GM19467 (cell line): ENCODE measurements around the gene BICRAL.
A peak's percentile ranks its signal among the peaks of the same experiment; 100 is the strongest.
"Not testable (repeated sequence)": the region's sequence is repeated elsewhere in the genome, so short reads cannot be mapped to it uniquely, and the experiment has no call there.

ENCODE experiments used
- ATAC-seq: cut with Tn5 transposase; IDR thresholded peaks from one replicate; pipeline ENCODE4 v1.9.1; 2021; ENCODE audit warnings: mild to moderate bottlenecking, moderate library complexity; ENCODE audit not compliant: unreplicated experiment

The BICRAL gene, protein sequence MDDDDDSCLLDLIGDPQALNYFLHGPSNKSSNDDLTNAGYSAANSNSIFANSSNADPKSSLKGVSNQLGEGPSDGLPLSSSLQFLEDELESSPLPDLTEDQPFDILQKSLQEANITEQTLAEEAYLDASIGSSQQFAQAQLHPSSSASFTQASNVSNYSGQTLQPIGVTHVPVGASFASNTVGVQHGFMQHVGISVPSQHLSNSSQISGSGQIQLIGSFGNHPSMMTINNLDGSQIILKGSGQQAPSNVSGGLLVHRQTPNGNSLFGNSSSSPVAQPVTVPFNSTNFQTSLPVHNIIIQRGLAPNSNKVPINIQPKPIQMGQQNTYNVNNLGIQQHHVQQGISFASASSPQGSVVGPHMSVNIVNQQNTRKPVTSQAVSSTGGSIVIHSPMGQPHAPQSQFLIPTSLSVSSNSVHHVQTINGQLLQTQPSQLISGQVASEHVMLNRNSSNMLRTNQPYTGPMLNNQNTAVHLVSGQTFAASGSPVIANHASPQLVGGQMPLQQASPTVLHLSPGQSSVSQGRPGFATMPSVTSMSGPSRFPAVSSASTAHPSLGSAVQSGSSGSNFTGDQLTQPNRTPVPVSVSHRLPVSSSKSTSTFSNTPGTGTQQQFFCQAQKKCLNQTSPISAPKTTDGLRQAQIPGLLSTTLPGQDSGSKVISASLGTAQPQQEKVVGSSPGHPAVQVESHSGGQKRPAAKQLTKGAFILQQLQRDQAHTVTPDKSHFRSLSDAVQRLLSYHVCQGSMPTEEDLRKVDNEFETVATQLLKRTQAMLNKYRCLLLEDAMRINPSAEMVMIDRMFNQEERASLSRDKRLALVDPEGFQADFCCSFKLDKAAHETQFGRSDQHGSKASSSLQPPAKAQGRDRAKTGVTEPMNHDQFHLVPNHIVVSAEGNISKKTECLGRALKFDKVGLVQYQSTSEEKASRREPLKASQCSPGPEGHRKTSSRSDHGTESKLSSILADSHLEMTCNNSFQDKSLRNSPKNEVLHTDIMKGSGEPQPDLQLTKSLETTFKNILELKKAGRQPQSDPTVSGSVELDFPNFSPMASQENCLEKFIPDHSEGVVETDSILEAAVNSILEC

DNA sequence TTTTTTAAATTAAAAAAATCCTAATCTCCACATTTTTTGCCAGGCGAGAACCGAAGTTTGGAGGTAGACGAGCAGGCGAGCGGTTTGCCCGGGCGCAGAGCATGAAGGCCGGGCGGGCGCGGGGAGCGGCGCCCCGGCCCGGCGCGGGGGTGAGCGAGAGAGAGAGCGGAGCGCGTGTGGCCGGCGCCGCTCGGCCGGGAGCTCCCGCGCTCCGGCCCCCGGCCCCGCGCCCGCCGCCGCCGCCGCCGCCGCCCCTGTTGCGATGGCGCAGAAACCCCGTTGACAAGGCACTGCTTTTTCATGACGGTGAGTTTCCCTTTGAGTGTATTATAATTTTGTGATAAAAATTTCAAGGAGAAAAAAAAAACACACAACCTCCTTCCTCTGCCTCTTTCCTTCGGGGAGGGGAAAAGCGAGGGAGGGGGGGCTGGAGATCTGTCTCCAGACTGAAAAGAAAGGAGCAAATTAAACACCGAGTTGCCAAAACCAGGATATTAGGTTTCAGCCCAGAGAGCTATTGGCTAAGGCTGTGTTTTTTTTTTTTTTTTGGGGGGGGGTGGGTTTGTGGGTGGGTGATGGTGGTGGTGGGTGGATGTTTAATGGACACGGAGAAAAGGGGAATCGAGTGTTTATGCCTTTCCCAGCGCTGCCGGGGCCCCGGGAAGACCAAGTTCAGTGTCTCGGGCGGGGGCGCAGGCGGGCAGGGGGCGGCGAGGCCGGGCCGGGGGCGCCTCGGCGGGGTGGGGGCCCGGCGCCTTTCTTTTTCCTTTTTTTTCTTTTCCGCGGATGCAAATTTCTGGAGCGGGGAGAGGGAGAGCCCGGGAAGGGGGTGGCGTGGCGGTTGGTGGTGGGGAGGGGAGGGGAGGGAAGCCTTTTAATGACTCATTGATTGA lies at the start of gene BICRAL:
BICRAL (plus strand) TSS at position 257 of the 893 bp plus-strand sequence. CDS start 39,971 bp downstream, outside the sequence.
- no peak for ATAC-seq

DNA sequence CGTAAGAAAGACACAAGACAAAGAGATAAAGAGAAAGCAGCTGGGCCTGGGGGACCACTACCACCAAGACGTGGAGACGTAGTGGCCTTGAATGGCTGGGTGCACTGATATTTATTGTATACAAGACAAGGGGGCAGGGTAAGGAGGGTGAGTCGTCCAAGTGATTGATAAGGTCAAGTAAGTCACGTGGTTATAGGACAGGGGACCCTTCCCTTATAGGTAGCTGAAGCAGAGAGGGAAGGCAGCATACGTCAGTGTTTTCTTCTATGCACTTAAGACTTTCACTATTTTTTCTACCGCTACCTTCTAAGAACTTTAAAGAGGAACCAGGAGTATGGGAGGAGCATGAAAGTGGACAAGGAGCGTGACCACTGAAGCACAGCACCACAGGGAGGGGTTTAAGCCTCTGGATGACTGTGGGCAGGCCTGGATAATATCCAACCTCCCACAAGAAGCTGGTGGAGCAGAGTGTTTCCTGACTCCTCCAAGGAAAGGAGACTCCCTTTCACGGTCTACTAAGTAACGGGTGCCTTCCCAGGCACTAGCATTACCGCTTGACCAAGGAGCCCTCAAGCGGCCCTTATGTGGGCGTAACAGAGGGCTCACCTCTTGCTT lies 47.9 kb upstream of the BICRAL start:
- not testable (repeated sequence) for ATAC-seq

DNA sequence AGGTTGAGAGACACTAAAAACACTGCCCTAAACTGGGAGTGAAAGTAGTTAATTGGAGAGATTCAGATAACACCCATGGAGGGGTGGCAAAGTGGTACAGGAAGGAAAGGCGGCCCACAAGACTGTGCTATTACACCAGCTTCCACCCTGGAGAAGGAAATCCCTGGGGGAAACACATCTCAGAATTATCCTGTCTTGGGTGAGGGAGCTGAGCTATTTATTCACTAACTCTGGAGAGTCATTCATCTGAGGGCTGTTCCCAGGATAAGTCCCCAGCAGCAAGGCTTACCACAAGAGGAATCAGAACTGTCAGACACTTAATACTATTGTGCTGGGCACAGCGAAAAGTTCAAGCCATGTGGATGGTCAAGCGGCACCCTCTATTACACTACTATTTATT lies 45.9 kb upstream of the BICRAL start:
- no peak for ATAC-seq

DNA sequence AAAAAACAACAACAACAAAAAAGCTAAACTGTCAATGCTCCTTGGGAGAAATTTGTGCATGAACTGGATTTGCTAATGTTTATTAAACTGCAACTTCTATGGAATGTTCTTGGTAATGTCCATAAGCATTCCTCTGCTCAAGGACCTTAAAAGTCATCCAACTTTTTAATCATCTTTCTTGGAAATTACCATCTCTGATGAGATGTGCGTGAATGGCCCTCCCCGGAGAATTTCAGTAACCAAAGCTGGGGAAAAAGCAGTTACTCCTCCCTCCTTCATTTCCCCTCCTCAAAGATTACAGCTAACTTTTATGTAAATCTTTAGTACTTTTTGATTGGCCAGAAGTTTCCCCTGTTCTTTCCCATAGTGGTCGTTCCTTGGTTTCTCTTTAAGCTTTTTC lies 41.1 kb upstream of the BICRAL start:
- ATAC-seq = no peak

DNA sequence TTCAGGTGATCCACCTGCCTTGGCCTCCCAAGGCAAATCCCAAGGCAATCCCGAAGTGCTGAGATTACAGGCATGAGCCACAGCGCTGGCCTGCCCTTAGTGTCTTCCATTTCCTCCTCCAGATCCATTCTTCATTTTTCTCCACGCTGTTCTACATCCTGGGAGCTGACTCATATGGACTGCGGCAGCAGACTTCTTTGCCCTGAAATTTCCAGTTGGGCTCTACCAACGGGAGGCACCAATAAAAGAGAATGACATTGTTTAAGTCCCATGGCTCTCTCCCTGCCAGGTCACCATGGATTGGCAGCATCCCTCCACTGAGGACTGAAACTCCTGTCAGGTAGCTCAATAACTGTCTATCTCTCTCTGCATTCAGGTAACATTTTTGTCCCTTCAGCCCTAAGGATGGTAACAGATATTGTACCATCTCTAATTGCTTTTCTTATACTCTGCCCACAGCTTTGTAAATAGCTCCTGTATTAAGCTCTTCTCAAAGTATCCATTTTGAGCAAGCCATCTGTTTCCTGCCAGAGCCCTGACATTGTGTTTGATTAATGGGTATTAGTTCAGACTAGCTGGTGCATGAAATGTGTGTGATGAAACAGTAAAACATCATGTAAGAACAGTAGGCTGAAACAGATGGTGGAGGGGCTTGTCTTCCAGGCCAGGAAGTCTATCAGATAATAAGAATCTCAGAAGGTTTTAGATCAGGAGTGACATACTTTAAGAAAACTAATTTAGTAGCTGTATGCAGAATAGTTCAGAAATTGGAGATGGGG lies 39.5 kb upstream of the BICRAL start:
- no peak for ATAC-seq

DNA sequence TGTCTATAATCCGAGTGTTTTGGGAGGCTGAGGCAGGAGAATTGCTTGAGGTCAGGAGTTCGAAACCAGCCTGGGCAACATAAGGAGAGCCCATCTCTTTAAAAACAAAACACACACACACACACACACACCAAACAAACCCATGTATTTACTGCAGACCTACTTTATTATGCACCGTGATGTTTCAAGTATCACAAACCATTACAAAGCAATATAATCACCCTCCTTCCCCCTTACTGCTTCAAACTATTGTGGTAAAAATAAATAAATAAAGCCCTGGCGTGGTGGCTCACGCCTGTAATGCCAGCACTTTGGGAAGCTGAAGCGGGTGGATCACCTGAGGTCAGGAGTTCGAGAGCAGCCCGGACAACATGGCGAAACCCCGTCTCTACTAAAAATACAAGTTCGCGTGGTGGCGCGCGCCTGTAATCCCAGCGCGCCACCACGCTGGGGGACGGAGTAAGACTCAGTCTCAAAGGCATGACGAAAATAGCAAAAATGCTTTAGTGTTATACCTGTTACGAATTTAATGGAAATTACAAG lies 37.4 kb upstream of the BICRAL start:
- no peak for ATAC-seq

DNA sequence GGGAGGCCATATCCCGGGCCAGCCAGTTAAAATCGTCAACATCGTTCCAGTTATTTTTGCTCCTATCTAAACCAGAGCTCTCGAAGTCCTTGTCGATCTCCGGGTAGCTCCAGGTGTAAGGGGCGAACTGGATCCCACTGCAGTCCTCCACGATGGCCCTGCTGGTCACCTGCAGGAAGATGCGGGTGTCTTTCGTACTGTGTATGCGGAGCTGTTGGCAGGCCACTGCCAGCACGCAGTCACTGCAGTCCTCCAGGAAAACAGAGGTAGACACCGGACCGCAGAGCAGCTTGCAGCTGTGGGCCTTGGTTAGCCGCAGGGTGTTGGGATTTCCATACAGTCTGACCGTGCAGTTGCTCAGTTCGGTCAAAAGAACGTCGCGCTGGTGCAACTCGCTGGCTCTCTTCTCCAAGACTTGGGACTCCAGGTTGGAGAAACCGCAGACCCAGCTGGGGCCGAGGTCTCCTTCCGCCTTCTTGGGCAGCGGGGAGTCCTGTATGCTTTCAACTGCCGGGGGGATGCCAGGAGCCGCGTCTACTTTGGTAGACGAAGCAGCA lies 36.7 kb upstream of the BICRAL start:
- ATAC-seq = no peak

DNA sequence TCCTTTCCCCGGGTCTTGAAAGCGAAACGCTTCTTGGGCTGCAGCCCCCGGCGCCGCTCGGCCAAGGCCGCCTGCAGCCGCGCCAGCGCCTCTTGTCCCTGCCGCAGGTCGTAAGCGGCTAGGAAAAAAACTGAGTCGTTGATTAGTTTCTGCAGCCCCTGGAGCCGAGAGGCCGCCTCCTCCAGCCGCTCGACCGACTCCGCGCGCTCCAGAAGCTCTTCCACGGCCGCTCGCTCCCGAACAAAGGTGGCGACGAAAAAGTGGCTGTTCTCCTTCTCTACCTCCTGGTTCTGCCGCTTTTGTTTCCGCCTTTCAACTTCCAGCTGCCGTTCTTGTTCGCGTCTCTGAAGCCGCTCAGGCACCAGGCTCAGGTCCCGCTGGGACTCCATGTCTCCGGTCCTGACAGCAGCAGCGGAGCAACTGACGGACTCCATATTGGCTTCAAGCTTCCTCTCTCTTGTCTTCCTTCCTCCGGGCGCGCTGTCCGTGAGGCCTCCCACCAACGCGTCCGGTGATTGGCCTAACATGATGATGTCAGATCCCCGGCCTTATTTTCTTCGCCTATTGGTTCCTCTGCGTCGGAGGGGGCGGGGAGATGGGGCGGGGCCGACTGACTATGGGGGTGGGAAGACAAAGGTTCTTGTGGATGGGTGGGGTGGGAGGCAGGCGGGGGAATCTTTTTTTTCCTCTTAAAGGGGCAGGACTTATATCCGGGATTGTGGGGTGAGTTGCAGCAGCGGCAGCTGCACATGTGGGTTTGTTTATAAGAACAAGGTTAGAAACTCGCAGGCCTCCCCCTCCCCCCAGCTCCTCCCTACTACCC lies 36.0 kb upstream of the BICRAL start, which contains the start of gene TBCC:
TBCC (minus strand) TSS at position 464 of the 823 bp plus-strand sequence; CDS start at position 434, 30 bp downstream.
- peak; percentile 69 for ATAC-seq

DNA sequence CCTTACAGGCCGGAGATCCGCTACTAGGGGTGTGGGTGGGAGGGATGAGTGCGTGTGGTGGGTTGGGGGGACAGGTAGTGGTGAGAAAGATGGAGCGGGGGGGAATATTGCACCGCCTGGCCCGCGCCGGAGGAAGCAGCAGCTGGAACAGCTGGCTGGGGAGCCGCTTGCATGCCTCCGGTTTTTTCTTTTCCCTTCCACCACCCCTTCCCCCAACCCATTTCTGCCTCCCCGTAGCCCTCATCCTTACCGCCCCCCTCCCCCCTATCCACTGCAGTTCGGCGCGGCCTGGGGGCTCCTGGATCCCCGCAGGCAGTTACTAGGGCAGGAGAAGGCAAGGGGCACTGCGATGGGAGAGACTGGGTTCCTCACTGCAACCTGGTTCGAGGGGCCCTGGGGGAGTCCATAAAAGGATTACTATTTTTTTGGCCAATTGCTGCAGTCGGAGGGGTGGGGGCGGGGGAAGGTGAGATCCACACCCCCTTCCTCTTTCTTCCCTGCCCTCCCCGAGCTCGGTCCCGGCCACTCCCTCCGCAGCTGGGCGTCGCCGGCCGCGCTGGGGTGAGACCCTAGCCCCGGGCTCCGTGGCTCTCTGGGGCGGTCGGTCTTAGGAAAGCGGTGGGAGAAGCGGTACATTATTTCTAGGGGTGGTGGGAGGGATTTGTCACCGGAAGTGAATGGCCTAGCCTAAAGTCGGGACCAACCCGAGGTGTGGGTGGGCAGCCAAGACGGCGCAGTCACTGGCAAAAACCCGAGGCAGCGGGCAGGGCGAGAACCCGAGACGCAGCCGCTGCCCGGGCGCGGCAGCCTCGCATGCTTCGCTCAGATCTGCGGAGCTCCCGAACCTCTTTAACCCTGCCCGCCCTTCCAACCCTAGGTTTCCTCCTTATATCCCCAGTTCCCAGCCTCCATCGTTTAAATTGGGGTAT lies 35.1 kb upstream of the BICRAL start:
- peak; percentile 36 for ATAC-seq

DNA sequence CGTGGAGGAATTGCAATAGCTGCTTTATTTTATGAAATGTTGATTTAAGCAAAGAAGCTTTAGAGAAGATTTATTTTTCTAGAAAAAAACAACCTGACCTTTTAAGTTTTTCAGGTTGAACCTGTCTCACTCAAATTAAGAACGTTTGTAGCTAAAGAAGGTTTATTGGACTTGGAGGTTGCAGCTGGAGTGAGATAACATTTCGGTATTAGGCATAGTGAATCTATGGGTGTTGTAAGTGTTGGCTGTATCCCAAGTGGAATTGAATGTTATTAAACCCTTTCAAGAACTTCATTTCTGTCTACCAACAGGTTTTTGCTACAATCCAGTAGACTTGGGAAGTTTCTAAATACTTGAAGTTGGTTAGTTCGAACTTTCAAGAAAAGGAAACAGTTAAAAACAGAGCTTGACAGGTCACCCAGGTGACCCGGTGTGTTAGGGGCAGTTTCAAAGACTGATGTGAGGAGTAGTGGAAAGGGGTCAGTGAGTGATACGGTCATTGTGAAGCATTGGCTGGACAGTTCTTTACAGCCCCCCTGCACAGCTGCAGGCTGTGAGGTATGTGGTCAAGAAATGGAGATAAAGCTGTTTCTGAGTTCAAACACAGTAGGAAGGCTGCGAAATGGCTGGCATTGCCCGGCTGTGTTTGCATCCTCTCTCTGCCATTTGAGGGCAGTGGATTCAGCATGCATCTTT lies 33.5 kb upstream of the BICRAL start:
- no peak for ATAC-seq

DNA sequence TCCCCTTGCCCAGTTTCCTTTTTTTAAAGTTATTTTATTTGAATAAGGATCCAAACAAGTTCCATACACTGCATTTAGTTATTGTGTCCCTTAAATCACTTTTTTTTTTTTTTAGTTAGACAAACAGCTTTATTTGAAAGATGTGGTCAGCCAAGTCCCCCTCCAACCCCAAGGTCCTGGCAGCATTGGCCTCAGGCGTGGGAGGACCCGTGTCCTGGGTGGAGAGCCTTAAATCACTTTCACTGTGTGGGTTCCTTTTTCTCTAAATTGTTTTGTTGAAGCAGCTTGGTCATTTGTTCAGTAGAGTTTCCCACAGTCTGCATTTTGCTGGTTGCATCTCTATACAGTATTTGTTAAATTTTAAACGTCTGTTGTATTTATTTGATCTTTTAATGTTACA lies 30.8 kb upstream of the BICRAL start:
- ATAC-seq = no peak

DNA sequence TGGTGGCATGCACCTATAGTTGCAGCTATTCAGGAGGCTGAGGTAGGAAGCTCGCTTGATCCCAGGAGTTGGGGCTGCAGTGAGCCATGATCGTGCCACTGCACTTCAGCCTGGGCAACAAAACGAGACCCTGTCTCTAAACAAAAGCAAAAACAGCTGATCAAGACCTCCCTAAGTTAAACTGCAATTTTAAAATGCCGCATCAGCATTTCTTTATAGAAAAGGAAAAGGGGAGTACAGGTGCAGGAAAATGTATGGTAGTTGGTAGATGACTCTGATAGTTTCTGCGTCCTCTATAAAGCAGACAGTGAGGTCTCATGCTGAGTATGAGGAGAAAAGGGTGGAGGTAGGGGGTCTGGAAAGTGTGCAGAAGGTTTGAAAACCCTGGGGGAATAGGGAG lies 27.1 kb upstream of the BICRAL start:
- ATAC-seq = no peak

DNA sequence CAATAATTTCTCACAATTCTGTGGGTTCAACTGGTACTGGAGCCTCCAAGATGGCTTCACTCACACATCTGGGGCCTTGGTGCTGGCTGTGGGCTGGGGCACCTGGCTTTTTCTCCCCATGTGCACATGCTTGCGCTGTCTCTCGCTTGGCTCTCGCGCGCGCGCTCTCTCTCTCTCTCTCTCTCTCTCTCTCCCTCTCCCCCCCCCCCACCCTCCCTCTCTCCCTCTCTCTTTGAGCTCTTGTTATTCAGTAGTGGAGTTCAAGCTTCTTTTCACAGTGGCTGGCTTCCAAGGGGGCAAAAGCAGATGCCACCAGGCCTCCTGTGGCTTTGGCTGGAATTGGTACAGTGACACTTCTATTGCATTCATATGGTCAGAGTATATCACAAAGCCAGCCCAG lies 25.1 kb upstream of the BICRAL start:
- no peak for ATAC-seq

DNA sequence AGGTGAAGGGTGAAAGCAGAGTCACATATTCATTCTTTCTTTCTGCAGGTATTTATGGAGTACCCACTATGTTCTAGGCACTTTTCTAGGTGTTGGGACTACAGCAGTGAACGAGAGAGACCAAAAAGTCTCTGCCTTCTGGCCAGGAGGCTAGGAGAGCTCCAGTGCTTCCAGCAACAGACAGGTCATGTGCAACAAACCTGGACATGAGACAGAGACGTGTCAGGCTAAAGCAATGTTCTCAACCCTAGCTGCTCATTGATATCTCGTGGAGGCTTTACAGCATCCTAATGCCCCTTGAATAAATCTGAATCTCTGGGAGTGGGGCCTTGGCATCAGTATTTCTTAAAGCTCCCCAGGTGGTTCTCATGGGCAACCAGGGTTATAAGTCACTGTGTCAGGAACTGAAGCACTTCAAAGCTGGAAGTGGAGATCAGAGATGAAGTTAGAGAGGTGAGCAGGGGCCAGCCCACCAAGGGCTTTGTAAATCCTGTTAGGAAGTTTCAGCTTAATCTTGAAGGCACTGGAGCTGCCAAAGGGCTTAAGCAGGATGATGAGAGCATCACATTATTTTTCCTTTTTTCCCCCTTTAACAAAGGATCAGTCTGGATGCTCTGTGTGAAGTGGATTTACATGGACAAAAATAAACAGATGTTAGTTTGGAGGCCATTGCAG lies 23.0 kb upstream of the BICRAL start:
- ATAC-seq = no peak

DNA sequence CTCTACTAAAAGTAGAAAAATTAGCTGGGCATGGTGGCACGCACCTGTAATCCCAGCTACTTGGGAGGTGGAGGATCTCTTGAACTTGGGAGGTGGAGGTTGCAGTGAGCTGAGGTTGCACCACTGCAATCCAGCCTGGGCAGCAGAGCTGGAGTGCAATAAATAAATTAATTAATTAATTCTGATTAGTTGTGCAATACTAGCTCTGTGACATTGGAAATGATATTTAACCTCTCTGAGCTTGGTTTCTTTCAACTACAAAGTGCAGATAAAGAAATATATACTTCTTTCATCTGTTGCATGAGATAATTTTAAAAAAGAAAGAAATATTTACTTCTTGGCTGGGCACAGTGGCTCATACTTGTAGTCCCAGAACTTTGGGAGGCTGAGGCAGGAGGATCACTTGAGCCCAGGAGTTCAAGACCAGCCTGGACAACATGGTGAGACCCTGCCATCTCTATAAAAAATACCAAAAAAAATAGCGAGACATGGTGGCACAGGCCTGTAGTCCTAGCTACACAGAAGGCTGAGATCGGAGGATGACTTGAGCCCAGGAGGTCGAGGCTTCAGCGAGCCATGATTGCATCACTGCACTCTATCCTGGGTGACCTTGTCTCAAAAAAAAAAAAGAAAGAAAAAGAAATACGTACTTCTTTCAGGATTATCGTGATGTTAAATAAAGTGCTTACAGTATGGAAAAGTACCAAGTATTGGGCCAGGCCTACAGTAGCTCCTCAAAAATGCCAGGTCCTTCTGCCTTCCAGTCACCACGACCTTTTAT lies 20.4 kb upstream of the BICRAL start:
- no peak for ATAC-seq
